H54 (cell line): ENCODE results near the gene NLRP14.

Experiments
- DNase-seq: peaks from one replicate; pipeline ENCODE4 v3.0.0; 2011; ENCODE audit warnings: low spot score, mixed read lengths; ENCODE audit not compliant: insufficient read length
- FAIRE-seq: peaks from 3 replicates; lab custom pipeline; 2011; peaks lifted over from hg19 to GRCh38; lab: Jason Lieb, UNC
- POLR2A ChIP-seq: IDR thresholded peaks from 2 replicates; pipeline ENCODE4 v1.6.1; 2011; ENCODE audit warnings: low read depth, mild to moderate bottlenecking, low read length

Gene NLRP14

DNA sequence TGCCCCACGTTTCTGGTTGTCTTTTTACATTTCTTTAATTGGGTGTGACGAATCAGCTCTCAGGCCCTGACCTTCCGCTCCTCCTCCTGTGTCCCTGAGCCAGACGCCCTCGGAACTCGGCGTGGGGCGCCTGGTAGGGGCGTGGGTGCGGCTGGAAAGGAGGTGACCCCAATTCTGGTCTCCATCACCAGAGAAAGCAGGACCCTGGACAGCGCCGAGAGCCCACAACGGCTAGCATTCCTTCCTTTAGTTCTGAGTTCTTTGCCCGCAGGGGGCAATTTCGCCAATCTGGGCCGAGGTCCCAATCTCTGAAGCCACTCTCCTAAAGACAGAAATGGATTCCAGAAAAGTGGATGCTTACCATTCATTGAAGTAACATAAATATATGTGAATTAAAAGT is 56.8 kb downstream of the NLRP14 start:
- DNase-seq (no peak), FAIRE-seq (no peak)
- TF ChIP-seq POLR2A, result no peak

DNA sequence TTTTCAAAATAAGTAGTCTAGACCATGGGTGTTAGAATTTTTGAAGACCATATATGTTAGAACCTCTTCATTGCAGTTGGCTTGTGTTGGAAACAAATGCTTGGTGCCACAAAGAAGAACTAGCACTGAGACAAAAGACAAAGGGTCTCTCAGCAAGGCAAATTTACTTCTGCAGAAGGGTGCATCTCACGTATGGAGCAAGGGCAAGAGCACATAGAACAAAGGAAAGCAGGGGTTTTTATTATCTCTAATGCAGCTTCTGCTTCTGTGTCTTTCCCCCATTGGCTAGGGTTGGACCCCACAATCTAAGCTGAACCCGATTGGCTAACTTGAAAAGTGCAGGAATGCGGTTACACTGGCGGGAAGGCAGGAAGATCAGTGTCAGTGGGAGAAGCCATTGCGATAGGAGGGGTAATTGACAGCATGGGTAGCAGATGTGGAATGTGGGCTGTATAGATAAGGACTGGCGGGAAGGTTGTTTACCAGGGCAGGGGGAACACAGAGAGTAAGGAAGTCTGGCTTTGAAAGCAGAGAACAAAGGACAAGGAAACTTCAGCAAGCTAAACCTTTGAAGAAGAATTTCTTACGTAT is 59.4 kb downstream of the NLRP14 start:
- no peak for TF ChIP-seq POLR2A
- FAIRE-seq (no peak), DNase-seq (no peak)

DNA sequence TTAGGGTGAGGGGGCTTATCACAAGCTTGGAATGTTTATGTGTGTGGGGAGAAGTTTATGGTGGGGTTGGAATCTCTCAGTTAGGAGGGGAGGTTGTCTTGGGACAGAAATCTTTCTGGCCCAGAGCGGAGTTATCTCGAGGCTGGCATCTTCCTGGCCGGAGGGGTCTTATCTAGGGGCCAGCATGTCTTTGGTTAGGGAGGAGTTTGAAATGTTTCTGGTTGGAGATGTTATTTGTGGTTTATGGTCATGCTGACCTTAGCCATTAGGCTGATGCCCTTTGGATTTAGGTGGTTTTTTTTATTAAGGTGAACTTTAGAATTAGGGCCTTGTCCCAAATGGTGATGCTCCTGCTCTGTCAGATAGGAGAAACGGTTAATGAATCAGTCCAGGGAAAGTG is 60.6 kb downstream of the NLRP14 start:
- TF ChIP-seq POLR2A, result no peak
- DNase-seq (no peak), FAIRE-seq (no peak)

DNA sequence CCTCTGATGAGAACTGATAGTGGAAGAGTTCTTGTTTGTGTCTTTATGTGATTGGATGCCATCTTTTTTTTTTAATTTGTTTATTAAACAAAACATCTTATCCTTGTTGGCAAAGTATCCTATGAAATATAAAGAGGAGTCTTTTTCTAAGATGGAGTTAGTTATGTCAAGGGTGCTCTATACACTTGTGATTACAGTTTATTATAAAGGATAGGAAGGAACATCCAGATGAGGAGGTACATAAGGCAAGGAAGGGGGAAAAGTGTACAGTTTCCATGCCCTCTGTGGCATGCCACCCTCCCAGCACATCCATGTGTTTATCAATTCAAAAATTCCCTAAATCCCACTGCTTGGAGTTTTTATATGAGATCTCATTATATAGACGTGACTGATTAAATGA is 61.2 kb downstream of the NLRP14 start:
- DNase-seq (no peak), FAIRE-seq (no peak)
- TF ChIP-seq POLR2A, result no peak

DNA sequence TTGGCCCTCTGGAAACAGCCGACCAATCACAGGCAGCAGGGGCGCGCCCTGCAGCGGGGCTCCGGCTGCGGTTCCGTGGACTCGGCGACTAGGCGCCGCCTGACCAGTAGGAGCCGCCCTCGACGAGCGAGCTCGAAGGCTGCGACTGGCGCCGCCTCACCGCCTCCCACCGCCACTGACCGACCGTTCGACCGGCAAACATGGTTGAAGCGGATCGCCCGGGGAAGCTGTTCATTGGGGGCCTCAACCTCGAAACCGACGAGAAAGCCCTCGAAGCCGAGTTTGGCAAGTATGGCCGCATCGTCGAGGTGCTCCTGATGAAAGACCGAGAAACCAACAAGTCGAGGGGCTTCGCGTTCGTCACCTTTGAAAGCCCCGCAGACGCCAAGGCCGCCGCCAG is 68.6 kb downstream of the NLRP14 start, which contains the start of gene RBMXL2:
Gene RBMXL2, plus strand, starts transcription at position 78 of the 400 bp plus-strand sequence. Its CDS starts 123 bp downstream, at position 201.
- TF ChIP-seq POLR2A, result no peak
- DNase-seq, result no peak
- no peak for FAIRE-seq

DNA sequence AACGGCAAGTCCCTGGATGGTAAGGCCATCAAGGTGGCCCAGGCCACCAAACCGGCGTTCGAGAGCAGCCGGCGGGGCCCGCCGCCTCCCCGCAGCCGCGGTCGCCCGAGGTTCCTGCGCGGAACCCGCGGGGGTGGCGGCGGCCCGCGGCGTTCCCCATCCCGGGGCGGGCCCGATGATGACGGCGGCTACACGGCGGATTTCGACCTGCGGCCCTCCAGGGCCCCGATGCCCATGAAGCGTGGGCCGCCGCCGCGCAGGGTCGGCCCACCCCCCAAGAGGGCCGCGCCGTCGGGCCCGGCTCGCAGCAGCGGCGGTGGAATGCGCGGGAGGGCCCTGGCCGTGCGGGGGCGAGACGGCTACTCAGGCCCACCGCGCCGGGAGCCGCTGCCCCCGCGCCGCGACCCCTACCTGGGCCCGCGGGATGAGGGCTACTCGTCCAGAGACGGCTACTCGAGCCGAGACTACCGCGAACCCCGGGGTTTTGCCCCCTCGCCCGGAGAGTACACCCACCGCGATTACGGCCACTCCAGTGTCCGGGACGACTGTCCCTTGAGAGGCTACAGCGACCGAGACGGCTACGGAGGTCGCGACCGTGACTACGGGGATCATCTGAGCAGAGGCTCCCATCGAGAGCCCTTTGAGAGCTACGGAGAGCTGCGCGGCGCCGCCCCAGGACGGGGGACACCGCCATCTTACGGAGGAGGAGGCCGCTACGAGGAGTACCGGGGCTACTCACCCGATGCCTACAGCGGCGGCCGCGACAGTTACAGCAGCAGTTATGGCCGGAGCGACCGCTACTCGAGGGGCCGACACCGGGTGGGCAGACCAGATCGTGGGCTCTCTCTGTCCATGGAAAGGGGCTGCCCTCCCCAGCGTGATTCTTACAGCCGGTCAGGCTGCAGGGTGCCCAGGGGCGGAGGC is 69.3 kb downstream of the NLRP14 start:
- TF ChIP-seq POLR2A, result no peak
- FAIRE-seq (no peak), DNase-seq (no peak)

DNA sequence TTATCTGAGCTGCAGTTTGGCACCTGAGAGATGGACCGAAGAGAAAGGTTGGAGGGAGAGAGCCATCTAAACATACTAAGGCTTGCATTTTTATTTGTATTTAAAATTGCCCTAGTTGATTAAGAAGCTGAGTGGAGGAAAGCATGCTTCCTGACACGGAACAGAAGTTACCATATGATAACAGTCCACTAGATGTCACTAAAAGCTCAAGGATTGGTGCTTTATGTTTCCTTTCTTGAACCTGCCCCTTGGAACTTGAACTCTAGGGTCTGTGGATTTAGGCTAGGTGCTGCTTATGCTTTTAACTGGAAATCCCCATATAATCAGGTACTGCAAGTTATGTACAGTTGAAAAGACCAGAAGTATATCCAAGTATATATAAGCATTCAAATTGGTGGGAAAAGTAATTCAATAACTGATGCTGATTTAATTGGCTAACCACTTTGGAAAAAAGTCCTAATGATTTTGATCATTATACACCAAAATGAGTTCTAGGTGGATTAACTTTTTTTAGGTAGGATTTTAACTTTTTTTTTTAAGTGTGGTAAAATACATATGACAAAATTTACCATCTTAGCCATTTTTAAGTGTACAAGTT is 78.1 kb downstream of the NLRP14 start:
- FAIRE-seq, result peak; percentile 96
- no peak for TF ChIP-seq POLR2A
- peak; percentile 40 for DNase-seq

DNA sequence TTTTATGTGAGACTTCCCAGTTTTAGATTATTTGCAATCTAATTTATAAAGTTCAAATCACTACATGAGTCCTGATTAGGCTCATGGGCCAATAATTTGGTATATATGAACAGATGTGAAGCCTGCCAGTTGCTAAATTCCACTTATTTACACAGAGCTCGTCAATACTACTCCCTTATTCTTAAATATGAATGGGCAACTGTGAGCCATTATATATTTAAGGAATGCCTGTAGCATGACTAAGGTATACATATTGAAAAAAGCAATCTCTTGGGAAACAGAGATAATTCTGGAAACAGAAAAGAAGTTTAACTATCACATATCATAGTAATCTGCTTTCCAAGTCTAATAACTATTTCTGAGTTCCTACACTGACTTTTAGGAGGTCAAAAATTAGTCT is 95.5 kb downstream of the NLRP14 start:
- FAIRE-seq, result no peak

DNA sequence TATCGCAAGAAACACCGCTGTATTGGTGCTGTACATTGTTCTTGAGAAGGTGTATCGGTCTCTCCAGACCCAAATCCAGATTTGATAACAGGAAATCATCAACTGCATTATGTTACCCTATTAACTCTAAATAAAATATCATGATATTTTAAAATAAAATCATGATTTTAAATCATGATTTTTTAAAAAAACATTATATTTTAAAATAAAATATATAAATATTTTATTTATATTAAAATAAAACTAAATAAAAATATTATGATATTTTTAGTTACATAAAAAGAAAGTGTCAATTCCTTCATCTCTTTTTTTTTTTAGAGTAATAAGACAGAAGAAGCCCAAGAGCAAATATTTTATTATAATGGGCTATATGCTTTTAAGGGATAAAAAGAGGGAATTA is 96.1 kb downstream of the NLRP14 start:
- FAIRE-seq, result no peak
- DNase-seq, result no peak
- no peak for TF ChIP-seq POLR2A

More for the DNA sequence above, 95.5 kb downstream of the NLRP14 start:
- no peak for DNase-seq
- TF ChIP-seq POLR2A, result no peak
